ENCODE results near the gene TBX1. TPM values are rescaled to one million over a fixed set of nuclear protein-coding genes. Genes with fewer than 3 reads are reported as not detected.

The TBX1 gene
- total RNA-seq, 2 donors from 2014 or later: 0.24 TPM; not detected in 1

DNA sequence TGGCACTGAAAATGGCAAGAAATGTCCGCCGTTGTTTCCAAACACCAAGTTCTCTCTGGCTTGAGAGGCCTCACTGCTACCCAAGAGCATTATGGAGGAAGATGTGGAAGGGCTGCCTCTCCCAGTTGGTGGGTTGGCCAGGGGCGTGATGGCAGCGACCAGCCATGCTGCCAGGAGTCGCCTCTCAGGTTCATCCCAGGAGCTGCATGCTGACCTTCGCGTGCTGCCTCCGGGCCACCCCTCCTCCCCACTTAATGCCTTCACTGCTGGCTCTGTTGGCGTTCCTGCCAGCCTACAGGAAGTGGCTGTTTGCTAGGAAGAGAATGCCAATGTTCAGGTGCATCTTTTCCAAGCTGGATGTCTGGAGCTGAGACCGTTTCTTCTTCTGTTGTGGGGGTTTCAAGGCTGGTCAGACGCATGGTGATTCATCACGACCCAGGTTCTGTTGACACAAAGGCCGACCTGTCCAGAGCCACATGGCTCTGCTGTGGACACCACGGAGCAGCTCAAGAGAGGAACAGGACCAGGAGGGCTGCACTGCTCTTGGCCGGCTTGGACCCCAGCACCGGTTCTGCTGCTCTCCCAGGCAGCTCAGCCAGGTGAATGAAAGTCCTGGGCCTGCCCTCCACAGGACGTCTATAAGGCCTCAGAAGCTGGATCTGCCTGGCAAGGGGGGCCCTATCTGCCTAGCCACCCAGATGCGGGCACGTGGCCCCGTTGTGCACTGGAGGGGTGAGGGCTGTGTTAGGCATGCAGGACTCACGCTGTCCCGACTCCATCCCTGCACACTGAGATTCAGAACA lies 25.1 kb downstream of the TBX1 start:
- no peak overlapping the region for H3K27ac ChIP-seq
- H3K9me3 ChIP-seq: peaks cover 0 to 11% of the 10 kb centered on the region in 2 donors
- H3K27me3 ChIP-seq: no peaks in the 10 kb centered on the region
- H3K4me3 ChIP-seq: no peak overlapping the region
- TF ChIP-seq, protein P1, sequence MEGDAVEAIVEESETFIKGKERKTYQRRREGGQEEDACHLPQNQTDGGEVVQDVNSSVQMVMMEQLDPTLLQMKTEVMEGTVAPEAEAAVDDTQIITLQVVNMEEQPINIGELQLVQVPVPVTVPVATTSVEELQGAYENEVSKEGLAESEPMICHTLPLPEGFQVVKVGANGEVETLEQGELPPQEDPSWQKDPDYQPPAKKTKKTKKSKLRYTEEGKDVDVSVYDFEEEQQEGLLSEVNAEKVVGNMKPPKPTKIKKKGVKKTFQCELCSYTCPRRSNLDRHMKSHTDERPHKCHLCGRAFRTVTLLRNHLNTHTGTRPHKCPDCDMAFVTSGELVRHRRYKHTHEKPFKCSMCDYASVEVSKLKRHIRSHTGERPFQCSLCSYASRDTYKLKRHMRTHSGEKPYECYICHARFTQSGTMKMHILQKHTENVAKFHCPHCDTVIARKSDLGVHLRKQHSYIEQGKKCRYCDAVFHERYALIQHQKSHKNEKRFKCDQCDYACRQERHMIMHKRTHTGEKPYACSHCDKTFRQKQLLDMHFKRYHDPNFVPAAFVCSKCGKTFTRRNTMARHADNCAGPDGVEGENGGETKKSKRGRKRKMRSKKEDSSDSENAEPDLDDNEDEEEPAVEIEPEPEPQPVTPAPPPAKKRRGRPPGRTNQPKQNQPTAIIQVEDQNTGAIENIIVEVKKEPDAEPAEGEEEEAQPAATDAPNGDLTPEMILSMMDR (IDR thresholded peaks at IDR 0.05): no peak
- H3K4me1 ChIP-seq: no peaks in the 10 kb centered on the region
- DNase-seq (ENCODE audit: low spot score): no peak
- H3K36me3 ChIP-seq: no peaks in the 10 kb centered on the region

DNA sequence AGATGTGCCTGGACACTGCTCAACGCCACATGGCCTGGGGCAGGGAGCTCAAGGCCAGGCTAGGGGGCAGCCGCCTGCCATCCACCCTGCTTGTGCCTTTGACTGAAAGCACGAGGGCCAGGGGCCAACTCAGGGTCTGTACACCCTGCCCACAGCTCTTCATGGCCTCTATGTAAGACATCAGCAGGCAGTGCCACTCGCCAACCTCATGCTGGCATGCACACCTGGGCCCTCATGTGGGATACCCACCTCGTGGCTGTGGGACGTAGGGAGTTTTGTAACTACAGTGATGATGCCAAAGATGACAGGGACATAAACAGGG lies 25.6 kb downstream of the TBX1 start:
- Histone ChIP-seq H3K9me3 (peaks cover 0 to 11% of the 10 kb centered on the region in 2 donors), H3K27me3 (no peaks in the 10 kb centered on the region), H3K4me1 (no peaks in the 10 kb centered on the region), H3K36me3 (no peaks in the 10 kb centered on the region), H3K27ac (no peak overlapping the region), H3K4me3 (no peak overlapping the region)
- TF ChIP-seq, protein P1 (IDR thresholded peaks at IDR 0.05): no peak
- DNase-seq (ENCODE audit: low spot score): no peak

DNA sequence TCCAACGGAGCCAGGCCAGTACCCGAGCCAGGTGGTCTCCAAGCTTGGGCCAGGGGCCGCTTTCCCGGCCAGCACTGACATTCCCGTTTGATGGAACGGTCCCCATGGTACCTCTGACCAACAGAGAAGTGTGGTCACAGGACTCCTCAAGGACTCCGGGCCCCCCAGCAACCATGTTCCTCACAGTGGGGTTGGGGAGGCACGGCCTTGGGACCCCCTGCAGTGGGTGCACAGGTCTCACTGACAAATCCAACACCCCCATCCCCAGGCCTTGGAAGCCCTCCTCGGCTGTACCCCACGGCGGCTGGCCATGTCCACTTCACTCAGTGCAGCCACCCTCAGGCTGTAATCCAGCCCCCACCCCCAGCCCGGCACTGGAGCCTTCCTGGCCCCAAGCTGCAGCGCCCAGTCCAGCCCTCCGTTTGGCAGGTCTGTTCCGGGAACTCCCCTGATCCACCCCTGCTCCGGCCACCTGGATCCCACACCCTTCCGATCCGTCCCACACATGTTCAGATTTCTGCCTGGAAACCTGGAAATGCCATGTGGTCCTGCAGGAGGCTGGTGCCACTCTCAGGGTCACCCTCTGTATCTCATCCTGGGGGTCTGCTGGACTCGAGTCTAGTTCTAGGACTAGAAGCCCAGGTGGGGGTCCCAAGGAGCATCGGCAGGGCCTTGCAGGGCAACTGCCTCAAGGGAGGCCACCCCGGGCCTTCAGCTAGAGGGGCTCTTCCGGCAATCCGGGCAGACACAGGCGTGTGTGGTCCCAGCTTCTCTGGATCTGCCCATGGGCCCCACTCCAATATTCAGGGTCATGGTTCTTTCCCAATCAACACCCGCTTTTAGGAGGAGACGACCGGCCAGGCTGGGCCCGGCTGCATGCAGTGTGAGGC lies 26.6 kb downstream of the TBX1 start:
- H3K9me3 ChIP-seq: peaks cover 0 to 12% of the 10 kb centered on the region in 2 donors
- H3K36me3 ChIP-seq: no peaks in the 10 kb centered on the region
- H3K27ac ChIP-seq: no peak overlapping the region
- no peak for DNase-seq (ENCODE audit: low spot score)
- H3K4me1 ChIP-seq: no peaks in the 10 kb centered on the region
- no peaks in the 10 kb centered on the region for H3K27me3 ChIP-seq
- no peak overlapping the region for H3K4me3 ChIP-seq
- TF ChIP-seq, protein P1 (IDR thresholded peaks at IDR 0.05): no peak

DNA sequence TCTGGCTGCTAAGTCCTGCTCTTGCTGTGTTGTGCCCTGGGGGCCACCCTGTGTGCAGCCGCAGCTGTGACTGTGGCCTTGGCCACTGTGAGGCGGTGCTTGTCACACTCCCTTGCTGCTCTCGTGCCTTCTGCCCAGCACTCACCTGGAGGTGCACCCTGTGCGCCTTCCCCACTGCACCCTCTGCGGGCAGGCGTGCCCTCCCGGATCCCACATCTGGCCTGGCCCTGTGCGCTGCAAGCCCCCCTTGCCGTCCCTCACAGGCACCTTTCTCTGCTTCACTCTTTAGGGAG lies 27.2 kb downstream of the TBX1 start:
- no peak overlapping the region for H3K4me3 ChIP-seq

DNA sequence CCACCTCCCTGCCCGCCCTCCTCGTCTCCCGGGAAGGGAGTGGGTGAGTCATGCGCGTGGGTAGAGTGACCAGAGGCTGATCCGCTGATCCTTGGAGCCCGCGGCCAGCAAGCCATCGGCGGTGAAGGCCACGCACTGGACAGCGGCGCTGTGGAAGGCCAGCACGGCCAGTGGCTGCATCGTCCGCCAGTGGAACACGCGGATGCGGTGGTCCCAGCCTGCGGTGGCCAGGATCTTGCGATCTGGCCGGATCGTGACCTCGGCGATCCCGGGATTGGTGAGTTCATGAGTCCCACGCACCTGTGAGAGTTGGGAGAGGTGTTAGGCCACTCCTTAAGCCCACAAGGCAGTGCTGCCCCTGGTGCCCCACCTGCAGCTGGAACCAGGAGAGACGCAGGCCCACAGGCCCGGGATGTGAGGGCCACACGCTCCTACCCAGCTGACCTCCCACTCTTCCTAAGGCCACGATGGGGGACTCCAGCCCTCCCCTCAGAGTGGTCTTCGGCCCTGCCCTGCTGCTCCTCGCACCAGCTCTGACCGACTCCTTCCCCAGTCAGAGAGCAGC lies 28.2 kb downstream of the TBX1 start:
- DNase-seq (ENCODE audit: low spot score): no peak

More for the DNA sequence above, 27.2 kb downstream of the TBX1 start:
- H3K27ac ChIP-seq: no peak overlapping the region
- no peaks in the 10 kb centered on the region for H3K27me3 ChIP-seq
- TF ChIP-seq, protein P1 (IDR thresholded peaks at IDR 0.05): no peak
- no peak for DNase-seq (ENCODE audit: low spot score)
- peaks cover 0 to 12% of the 10 kb centered on the region in 2 donors for H3K9me3 ChIP-seq
- no peaks in the 10 kb centered on the region for H3K36me3 ChIP-seq
- no peaks in the 10 kb centered on the region for H3K4me1 ChIP-seq

More for the DNA sequence above, 28.2 kb downstream of the TBX1 start:
- Histone ChIP-seq H3K27ac (no peak overlapping the region), H3K9me3 (peaks cover 0 to 16% of the 10 kb centered on the region in 2 donors), H3K36me3 (no peaks in the 10 kb centered on the region), H3K4me1 (no peaks in the 10 kb centered on the region), H3K27me3 (no peaks in the 10 kb centered on the region), H3K4me3 (no peak overlapping the region)
- TF ChIP-seq, protein P1 (IDR thresholded peaks at IDR 0.05): no peak
